ENCODE data around the gene NOS1AP.

DNA sequence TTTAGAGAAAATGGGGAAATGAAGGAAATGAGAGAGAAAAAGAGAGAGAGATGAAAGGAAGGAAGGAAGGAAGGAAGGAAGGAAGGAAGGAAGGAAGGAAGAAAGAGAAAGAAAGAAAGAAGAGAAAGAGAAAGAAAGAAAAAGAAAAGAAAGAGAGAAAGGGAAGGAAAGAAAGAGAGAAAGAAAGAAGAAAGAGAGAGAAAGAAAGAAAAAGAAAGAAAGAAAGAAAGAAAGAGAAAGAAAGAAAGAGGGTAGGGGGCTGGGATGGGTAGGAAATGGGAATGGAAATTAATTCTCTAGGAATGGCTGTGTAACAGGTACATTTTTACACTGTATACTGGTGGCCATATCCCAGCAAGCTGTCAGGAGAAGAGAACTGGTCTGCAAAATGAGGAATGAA, 346.7 kb downstream of the NOS1AP start:
- TF ChIP-seq, protein P1, sequence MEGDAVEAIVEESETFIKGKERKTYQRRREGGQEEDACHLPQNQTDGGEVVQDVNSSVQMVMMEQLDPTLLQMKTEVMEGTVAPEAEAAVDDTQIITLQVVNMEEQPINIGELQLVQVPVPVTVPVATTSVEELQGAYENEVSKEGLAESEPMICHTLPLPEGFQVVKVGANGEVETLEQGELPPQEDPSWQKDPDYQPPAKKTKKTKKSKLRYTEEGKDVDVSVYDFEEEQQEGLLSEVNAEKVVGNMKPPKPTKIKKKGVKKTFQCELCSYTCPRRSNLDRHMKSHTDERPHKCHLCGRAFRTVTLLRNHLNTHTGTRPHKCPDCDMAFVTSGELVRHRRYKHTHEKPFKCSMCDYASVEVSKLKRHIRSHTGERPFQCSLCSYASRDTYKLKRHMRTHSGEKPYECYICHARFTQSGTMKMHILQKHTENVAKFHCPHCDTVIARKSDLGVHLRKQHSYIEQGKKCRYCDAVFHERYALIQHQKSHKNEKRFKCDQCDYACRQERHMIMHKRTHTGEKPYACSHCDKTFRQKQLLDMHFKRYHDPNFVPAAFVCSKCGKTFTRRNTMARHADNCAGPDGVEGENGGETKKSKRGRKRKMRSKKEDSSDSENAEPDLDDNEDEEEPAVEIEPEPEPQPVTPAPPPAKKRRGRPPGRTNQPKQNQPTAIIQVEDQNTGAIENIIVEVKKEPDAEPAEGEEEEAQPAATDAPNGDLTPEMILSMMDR (conservative IDR thresholded peaks at IDR 0.05; ENCODE audit: low read depth in 2 of 2) = no peak
- TF ChIP-seq, protein P2, sequence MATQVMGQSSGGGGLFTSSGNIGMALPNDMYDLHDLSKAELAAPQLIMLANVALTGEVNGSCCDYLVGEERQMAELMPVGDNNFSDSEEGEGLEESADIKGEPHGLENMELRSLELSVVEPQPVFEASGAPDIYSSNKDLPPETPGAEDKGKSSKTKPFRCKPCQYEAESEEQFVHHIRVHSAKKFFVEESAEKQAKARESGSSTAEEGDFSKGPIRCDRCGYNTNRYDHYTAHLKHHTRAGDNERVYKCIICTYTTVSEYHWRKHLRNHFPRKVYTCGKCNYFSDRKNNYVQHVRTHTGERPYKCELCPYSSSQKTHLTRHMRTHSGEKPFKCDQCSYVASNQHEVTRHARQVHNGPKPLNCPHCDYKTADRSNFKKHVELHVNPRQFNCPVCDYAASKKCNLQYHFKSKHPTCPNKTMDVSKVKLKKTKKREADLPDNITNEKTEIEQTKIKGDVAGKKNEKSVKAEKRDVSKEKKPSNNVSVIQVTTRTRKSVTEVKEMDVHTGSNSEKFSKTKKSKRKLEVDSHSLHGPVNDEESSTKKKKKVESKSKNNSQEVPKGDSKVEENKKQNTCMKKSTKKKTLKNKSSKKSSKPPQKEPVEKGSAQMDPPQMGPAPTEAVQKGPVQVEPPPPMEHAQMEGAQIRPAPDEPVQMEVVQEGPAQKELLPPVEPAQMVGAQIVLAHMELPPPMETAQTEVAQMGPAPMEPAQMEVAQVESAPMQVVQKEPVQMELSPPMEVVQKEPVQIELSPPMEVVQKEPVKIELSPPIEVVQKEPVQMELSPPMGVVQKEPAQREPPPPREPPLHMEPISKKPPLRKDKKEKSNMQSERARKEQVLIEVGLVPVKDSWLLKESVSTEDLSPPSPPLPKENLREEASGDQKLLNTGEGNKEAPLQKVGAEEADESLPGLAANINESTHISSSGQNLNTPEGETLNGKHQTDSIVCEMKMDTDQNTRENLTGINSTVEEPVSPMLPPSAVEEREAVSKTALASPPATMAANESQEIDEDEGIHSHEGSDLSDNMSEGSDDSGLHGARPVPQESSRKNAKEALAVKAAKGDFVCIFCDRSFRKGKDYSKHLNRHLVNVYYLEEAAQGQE (IDR thresholded peaks at IDR 0.05; ENCODE audit: unreplicated experiment) = no peak
- TF ChIP-seq EZH2 (IDR thresholded peaks at IDR 0.05; ENCODE audit: low read depth, unreplicated experiment) (no peak), EZH2phosphoT487 (IDR thresholded peaks at IDR 0.05; ENCODE audit: unreplicated experiment) (no peak), POLR2AphosphoS5 (IDR thresholded peaks at IDR 0.05; ENCODE audit: low read depth) (no peak), JUNB (IDR thresholded peaks at IDR 0.05; ENCODE audit: unreplicated experiment) (no peak), NANOG (IDR thresholded peaks at IDR 0.05; ENCODE audit: borderline replicate concordance) (no peak), CREB1 (CRISPR knock-in tag; IDR thresholded peaks at IDR 0.05; ENCODE audit: low read depth) (no peak), STAT1 (IDR thresholded peaks at IDR 0.05; ENCODE audit: unreplicated experiment) (no peak), ZNF331 (CRISPR knock-in tag; IDR thresholded peaks at IDR 0.05; ENCODE audit: low read depth) (no peak), ZNF114 (CRISPR knock-in tag; IDR thresholded peaks at IDR 0.05) (no peak)
- TF ChIP-seq, protein P3, sequence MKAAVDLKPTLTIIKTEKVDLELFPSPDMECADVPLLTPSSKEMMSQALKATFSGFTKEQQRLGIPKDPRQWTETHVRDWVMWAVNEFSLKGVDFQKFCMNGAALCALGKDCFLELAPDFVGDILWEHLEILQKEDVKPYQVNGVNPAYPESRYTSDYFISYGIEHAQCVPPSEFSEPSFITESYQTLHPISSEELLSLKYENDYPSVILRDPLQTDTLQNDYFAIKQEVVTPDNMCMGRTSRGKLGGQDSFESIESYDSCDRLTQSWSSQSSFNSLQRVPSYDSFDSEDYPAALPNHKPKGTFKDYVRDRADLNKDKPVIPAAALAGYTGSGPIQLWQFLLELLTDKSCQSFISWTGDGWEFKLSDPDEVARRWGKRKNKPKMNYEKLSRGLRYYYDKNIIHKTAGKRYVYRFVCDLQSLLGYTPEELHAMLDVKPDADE (IDR thresholded peaks at IDR 0.05) = no peak
- TF ChIP-seq, protein P4, sequence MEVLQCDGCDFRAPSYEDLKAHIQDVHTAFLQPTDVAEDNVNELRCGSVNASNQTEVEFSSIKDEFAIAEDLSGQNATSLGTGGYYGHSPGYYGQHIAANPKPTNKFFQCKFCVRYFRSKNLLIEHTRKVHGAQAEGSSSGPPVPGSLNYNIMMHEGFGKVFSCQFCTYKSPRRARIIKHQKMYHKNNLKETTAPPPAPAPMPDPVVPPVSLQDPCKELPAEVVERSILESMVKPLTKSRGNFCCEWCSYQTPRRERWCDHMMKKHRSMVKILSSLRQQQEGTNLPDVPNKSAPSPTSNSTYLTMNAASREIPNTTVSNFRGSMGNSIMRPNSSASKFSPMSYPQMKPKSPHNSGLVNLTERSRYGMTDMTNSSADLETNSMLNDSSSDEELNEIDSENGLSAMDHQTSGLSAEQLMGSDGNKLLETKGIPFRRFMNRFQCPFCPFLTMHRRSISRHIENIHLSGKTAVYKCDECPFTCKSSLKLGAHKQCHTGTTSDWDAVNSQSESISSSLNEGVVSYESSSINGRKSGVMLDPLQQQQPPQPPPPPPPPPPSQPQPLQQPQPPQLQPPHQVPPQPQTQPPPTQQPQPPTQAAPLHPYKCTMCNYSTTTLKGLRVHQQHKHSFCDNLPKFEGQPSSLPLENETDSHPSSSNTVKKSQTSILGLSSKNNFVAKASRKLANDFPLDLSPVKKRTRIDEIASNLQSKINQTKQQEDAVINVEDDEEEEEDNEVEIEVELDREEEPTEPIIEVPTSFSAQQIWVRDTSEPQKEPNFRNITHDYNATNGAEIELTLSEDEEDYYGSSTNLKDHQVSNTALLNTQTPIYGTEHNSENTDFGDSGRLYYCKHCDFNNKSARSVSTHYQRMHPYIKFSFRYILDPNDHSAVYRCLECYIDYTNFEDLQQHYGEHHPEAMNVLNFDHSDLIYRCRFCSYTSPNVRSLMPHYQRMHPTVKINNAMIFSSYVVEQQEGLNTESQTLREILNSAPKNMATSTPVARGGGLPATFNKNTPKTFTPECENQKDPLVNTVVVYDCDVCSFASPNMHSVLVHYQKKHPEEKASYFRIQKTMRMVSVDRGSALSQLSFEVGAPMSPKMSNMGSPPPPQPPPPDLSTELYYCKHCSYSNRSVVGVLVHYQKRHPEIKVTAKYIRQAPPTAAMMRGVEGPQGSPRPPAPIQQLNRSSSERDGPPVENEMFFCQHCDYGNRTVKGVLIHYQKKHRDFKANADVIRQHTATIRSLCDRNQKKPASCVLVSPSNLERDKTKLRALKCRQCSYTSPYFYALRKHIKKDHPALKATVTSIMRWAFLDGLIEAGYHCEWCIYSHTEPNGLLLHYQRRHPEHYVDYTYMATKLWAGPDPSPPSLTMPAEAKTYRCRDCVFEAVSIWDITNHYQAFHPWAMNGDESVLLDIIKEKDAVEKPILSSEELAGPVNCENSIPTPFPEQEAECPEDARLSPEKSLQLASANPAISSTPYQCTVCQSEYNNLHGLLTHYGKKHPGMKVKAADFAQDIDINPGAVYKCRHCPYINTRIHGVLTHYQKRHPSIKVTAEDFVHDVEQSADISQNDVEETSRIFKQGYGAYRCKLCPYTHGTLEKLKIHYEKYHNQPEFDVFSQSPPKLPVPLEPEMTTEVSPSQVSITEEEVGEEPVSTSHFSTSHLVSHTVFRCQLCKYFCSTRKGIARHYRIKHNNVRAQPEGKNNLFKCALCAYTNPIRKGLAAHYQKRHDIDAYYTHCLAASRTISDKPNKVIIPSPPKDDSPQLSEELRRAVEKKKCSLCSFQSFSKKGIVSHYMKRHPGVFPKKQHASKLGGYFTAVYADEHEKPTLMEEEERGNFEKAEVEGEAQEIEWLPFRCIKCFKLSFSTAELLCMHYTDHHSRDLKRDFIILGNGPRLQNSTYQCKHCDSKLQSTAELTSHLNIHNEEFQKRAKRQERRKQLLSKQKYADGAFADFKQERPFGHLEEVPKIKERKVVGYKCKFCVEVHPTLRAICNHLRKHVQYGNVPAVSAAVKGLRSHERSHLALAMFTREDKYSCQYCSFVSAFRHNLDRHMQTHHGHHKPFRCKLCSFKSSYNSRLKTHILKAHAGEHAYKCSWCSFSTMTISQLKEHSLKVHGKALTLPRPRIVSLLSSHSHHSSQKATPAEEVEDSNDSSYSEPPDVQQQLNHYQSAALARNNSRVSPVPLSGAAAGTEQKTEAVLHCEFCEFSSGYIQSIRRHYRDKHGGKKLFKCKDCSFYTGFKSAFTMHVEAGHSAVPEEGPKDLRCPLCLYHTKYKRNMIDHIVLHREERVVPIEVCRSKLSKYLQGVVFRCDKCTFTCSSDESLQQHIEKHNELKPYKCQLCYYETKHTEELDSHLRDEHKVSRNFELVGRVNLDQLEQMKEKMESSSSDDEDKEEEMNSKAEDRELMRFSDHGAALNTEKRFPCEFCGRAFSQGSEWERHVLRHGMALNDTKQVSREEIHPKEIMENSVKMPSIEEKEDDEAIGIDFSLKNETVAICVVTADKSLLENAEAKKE (CRISPR knock-in tag; IDR thresholded peaks at IDR 0.05) = no peak
